ENCODE results near the gene PLCB2.

The PLCB2 gene

DNA sequence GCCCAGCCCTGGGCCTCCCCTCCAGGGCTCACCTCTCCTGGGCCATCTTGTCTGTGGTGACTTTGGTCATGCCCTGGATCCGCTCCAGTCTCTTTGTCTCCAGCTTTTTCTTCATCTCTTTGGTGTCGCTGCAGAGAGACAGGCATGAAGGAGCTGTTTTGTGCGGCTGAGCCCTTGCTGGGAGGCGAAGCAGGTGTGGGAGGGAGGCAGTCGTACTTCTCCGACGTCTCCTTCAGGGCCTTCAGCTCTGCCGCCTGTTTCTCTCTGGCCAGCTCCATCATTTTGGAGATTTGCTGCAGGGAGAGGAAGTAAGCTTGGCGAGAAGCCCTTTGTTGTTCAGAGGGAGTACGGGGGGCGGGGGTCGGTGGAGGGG lies 17.2 kb downstream of the PLCB2 start:
- TF ChIP-seq, protein P1, sequence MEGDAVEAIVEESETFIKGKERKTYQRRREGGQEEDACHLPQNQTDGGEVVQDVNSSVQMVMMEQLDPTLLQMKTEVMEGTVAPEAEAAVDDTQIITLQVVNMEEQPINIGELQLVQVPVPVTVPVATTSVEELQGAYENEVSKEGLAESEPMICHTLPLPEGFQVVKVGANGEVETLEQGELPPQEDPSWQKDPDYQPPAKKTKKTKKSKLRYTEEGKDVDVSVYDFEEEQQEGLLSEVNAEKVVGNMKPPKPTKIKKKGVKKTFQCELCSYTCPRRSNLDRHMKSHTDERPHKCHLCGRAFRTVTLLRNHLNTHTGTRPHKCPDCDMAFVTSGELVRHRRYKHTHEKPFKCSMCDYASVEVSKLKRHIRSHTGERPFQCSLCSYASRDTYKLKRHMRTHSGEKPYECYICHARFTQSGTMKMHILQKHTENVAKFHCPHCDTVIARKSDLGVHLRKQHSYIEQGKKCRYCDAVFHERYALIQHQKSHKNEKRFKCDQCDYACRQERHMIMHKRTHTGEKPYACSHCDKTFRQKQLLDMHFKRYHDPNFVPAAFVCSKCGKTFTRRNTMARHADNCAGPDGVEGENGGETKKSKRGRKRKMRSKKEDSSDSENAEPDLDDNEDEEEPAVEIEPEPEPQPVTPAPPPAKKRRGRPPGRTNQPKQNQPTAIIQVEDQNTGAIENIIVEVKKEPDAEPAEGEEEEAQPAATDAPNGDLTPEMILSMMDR (IDR thresholded peaks at IDR 0.05; ENCODE audit: low read depth, low read length, missing control alignments), result no peak
- no peak overlapping the region for H3K4me3 ChIP-seq (replicated peaks; ENCODE audit: low read depth, low read length)
- no peak for DNase-seq (ENCODE audit: extremely low read depth, low read depth)

DNA sequence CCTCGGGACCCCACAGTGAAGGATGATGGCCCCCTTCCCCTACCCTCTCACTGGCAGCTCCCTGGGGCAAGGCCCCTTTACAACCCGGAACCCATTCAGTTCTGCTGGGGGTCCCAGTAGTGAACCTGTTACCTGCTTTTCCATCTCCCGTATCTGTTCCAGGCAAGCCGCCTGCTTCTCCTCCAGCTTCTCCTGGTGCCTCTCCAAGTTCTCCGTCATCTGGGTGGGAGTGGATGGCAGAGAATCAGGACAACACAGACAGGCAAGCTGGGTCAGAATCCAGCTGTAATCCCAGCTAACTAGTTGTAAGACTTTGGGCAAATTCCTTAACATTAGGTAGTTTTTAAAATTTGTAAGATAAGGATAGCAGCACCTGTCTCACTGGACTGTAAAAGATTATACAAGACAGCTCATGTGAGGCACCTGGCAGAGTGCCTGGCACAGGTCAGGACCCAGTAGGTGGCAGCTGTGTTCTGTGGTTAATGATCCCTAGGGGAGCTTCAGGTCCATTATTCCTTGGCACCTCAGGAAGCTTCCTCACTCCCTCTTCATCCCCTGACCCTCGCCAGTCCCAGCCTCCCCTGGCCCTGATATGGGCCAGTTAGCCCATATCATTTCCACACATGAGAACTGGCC lies 18.5 kb downstream of the PLCB2 start:
- no peak for DNase-seq (ENCODE audit: extremely low read depth, low read depth)
- no peak overlapping the region for H3K4me3 ChIP-seq (replicated peaks; ENCODE audit: low read depth, low read length)
- TF ChIP-seq, protein P1 (IDR thresholded peaks at IDR 0.05; ENCODE audit: low read depth, low read length, missing control alignments), result no peak

DNA sequence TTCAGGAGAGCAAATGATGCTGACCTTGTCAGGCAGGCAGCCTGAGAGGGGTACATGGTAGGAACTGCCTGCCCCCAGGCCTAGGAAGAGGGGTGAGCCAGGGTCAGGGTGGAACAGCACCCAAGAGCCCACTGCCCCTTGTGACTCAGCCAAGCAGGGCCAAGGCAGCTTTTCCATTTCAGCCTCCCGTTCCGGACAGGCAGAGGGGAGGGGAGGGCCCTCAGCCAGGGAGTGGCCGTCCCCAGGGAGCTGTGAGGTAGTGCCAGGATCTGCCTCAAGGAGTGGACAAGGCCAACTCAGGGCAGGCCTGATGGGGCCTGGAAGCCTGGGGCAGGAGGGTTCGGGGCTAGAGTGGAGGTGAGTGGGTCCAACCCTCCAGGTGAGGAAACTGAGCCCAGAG lies 19.8 kb downstream of the PLCB2 start:
- no peak overlapping the region for H3K4me3 ChIP-seq (replicated peaks; ENCODE audit: low read depth, low read length)
- no peak for DNase-seq (ENCODE audit: extremely low read depth, low read depth)
- TF ChIP-seq, protein P1 (IDR thresholded peaks at IDR 0.05; ENCODE audit: low read depth, low read length, missing control alignments), result no peak

DNA sequence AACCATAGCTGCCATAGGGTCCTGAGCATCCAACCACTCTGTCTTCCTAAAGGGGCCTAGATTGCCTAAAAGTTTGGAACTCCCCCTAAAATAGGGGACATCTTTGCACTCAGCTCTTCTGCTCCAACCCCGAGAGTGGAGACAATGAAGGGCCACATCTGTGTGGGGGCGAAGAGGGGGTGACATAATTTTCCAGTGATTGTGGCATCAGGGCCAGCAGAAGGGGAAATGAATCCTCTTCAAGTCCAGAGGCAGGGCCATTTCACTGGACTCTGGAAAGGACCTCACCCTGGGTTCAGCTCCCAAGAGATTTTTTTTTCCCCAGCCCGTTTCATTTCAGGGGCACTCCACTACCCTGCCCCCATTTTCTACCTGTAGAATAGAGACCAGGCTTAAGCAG lies 20.2 kb downstream of the PLCB2 start:
- TF ChIP-seq, protein P1 (IDR thresholded peaks at IDR 0.05; ENCODE audit: low read depth, low read length, missing control alignments), result no peak
- H3K4me3 ChIP-seq (replicated peaks; ENCODE audit: low read depth, low read length), result no peak overlapping the region

DNA sequence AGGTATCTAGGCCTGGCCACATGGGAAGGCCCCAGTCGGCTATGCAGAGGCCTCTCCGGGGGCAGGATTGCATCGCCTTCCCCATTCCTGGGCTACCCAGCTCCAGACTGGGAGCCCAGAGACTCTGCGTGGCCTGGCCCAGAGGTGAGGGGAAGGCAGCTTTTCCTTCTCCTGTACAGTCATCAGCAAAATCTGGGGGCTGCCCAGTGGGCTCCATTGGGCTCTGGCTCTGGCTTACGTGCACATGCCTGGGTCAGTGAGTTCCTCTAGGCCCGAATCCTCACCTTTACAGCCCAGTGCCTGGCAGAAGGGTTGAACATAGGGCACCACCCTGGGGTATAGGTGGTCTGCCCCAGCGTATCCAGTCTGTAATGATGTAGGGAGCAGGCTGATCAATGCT lies 20.9 kb downstream of the PLCB2 start:
- no peak overlapping the region for H3K4me3 ChIP-seq (replicated peaks; ENCODE audit: low read depth, low read length)
- TF ChIP-seq, protein P1 (IDR thresholded peaks at IDR 0.05; ENCODE audit: low read depth, low read length, missing control alignments), result no peak

More for the DNA sequence above, 20.2 kb downstream of the PLCB2 start:
- no peak for DNase-seq (ENCODE audit: extremely low read depth, low read depth)

DNA sequence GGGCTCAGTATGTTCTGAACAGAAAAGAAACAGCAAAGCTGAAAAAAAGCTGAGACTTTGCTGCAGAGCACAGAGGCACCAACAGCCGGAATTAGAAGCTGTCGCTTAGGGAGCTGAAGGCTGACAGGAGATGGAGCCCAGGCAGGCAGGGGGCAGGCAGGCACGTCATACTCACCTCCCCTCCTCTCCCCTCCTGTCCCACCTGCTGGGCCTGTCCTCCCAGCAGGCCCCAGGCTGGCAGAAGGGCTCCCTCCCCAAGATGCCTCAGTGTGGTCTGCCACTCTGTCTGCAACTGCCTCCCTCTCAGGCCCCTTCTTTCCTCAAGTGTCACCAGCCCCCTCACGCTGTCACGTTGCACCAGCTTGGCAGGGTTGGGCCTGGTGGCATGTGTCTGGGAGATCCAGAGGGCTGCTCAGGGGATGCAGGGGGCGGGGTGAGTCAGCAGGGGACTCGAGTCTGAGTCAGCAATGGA lies 21.6 kb downstream of the PLCB2 start:
- no peak for DNase-seq (ENCODE audit: extremely low read depth, low read depth)
- H3K4me3 ChIP-seq (replicated peaks; ENCODE audit: low read depth, low read length), result no peak overlapping the region
- TF ChIP-seq, protein P1 (IDR thresholded peaks at IDR 0.05; ENCODE audit: low read depth, low read length, missing control alignments), result no peak

More for the DNA sequence above, 20.9 kb downstream of the PLCB2 start:
- no peak for DNase-seq (ENCODE audit: extremely low read depth, low read depth)

DNA sequence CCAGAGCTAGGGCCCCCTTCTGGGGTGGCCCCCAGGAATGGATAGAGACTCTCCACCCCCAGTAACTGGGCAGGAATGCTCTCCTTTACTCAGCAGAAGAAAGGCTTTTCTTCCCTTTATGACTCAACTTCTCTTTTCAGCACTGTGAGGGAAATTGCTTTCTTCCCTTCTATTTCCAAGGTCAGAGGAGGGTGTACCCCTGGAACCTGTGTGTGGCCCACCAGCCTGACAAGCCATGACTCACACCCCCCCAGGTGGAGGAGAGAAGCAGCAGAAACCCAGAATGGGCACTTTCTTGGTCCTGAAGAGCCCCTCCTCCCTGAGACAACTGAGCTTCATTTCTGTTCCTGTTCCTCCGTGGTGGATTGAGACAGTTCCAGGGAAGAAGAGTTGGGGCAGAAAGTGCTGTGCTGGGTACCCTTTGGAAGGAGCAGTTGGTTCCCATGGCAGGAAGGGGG lies 22.2 kb downstream of the PLCB2 start:
- no peak for DNase-seq (ENCODE audit: extremely low read depth, low read depth)
- TF ChIP-seq, protein P1 (IDR thresholded peaks at IDR 0.05; ENCODE audit: low read depth, low read length, missing control alignments), result no peak
- H3K4me3 ChIP-seq (replicated peaks; ENCODE audit: low read depth, low read length), result no peak overlapping the region

Measured in HFF-Myc (cell line).